ENCODE data around the gene PIEZO2. TPM values are rescaled to one million over a fixed set of nuclear protein-coding genes. Genes with fewer than 3 reads are reported as not detected.

Gene PIEZO2
- total and polyA plus RNA-seq, 10 donors = 0.42 to 13.0 (median 8.0) TPM

DNA sequence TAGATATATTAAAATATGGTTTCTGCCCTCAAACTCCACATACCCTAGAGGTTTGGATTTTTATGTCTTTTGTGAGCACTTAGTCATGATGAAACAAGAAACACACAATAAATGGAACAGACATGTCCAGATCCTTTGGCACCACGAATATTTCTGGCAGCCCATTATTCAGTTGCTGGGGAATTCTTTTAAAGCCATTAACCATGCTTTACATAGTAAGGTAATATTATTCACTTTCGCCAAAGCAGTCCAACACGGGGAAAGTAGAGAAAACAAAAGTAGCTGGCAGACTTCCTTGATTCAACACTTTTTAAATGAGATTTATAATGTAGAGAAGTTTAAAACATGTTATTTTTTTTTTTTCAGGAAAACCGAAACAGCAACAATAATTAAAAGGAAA lies 235.4 kb downstream of the PIEZO2 start:
- Histone ChIP-seq H3K9me3 (peaks cover 0 to 7% (median 0%) of the 10 kb centered on the region in 8 donors), H3K4me1 (no peaks in the 10 kb centered on the region), H3K27ac (no peak overlapping the region), H3K36me3 (no peaks in the 10 kb centered on the region), H3K4me3 (no peak overlapping the region), H3K27me3 (replicated peaks in 1 of 7) (no peaks in the 10 kb centered on the region)
- intact Hi-C loops (cut with DNase I; ENCODE audit: low total_unique reads) = no loop called here
- 73 to 86% (median 81%) methylated on average over 4 of the region's 4 CpGs for WGBS, 5 donors
- DNase-seq = no peak
- TF ChIP-seq POLR2AphosphoS5 (IDR thresholded peaks at IDR 0.05) (no peak), POLR2A (IDR thresholded peaks at IDR 0.05) (no peak)
- TF ChIP-seq, protein P1, sequence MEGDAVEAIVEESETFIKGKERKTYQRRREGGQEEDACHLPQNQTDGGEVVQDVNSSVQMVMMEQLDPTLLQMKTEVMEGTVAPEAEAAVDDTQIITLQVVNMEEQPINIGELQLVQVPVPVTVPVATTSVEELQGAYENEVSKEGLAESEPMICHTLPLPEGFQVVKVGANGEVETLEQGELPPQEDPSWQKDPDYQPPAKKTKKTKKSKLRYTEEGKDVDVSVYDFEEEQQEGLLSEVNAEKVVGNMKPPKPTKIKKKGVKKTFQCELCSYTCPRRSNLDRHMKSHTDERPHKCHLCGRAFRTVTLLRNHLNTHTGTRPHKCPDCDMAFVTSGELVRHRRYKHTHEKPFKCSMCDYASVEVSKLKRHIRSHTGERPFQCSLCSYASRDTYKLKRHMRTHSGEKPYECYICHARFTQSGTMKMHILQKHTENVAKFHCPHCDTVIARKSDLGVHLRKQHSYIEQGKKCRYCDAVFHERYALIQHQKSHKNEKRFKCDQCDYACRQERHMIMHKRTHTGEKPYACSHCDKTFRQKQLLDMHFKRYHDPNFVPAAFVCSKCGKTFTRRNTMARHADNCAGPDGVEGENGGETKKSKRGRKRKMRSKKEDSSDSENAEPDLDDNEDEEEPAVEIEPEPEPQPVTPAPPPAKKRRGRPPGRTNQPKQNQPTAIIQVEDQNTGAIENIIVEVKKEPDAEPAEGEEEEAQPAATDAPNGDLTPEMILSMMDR (IDR thresholded peaks at IDR 0.05 in 8 of 11, conservative IDR thresholded peaks at IDR 0.05 in 3 of 11) = no peak

DNA sequence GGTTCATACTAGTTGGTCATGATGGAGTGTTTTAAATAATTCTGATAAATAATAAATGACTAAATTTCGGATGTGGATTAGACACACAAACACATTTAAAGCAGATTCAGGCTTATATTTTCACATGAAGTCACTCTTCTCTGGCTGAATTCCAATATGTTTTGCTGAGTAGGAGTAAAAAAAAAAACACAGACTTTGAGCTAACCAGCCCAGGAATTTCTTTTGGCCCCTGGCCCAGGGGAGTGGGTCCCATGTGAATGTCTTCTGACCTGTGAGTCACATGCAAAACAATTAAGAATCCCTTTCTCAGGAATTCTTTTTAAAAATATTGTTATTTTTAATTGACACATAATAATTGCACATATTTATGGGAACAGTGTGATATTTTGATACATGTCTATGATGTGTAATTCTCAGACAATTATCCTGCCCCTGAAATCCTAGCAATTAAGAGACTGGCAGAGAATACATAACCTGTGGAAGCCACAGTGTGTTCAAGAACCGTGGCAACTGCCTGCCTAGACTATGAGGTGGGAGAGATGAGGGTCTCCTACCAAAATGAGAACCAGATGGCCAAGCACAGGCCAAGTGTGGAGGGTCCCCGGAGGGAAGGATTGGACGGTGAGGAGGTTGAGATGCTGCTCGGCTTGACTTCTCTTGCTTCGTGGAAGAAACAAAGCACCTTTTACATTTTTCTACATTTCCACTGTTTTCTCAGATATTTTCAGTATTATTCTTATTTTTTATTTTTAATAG lies 236.4 kb downstream of the PIEZO2 start:
- intact Hi-C loops (cut with DNase I; ENCODE audit: low total_unique reads) = no loop called here
- TF ChIP-seq POLR2AphosphoS5 (IDR thresholded peaks at IDR 0.05) = no peak
- no peak for TF ChIP-seq POLR2A (IDR thresholded peaks at IDR 0.05)
- TF ChIP-seq, protein P1 (IDR thresholded peaks at IDR 0.05 in 8 of 11, conservative IDR thresholded peaks at IDR 0.05 in 3 of 11) = no peak
- WGBS, 5 donors = 81 to 92% (median 85%) methylated on average over 6 of the region's 6 CpGs

DNA sequence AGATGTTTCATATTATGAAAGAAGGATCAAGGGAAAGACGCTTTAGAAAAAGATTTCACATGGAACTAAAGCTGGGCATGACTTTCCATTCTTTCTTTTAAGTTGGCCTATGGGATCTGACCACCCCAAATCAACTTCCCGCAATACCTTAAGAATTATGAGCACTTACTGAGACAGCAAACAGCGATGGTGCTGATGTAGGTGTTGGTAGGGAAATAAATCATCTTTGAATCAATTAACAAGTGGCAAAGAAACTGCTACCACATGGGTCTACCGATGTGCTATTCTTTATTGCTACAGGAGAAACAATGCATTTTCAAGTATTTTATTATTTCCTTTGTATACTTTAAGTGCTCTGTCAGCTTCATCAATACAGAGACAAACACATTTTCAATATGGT lies 239.6 kb downstream of the PIEZO2 start:
- intact Hi-C loops (cut with DNase I; ENCODE audit: low total_unique reads) = no loop called here
- whole genome bisulfite sequencing, 5 donors = 87 to 97% (median 93%) methylated on average over 4 of the region's 4 CpGs

More for the DNA sequence above, 236.4 kb downstream of the PIEZO2 start:
- DNase-seq = no peak
- peaks cover 0 to 7% (median 0%) of the 10 kb centered on the region in 8 donors for H3K9me3 ChIP-seq
- no peaks in the 10 kb centered on the region for H3K27me3 ChIP-seq (replicated peaks in 1 of 7)
- no peak overlapping the region for H3K4me3 ChIP-seq
- H3K36me3 ChIP-seq = no peaks in the 10 kb centered on the region
- H3K4me1 ChIP-seq = no peaks in the 10 kb centered on the region
- H3K27ac ChIP-seq = no peak overlapping the region

DNA sequence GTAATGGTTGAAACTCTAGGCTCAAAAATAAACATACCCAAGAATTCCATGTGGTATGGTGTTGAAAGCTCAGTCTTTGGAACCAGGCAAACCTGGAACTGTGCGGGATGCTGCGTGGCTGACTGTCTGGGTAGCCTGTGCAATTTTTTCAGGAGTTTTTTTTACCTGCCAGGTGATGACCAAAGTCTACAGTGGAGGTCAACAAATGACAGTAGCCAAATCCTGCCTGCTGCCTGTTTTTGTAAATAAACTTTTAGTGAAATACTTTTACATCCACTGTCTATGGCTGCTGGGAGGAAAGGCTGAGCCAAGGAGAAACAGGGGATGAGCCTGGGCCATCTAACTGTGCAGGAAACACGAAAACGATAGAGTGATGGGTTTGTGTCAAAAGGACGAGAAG lies 240.6 kb downstream of the PIEZO2 start:
- 76 to 91% (median 77%) methylated on average over 5 of the region's 5 CpGs for WGBS, 5 donors
- no peaks in the 10 kb centered on the region for H3K4me1 ChIP-seq
- no peaks in the 10 kb centered on the region for H3K36me3 ChIP-seq
- no peak for DNase-seq
- H3K9me3 ChIP-seq = no peaks in the 10 kb centered on the region
- H3K4me3 ChIP-seq = no peak overlapping the region
- no peaks in the 10 kb centered on the region for H3K27me3 ChIP-seq (replicated peaks in 1 of 7)
- intact Hi-C loops (cut with DNase I; ENCODE audit: low total_unique reads) = no loop called here
- H3K27ac ChIP-seq = no peak overlapping the region
- TF ChIP-seq, protein P1 (IDR thresholded peaks at IDR 0.05 in 8 of 11, conservative IDR thresholded peaks at IDR 0.05 in 3 of 11) = no peak
- TF ChIP-seq POLR2AphosphoS5 (IDR thresholded peaks at IDR 0.05) = no peak
- no peak for TF ChIP-seq POLR2A (IDR thresholded peaks at IDR 0.05)

More for the DNA sequence above, 239.6 kb downstream of the PIEZO2 start:
- no peaks in the 10 kb centered on the region for H3K36me3 ChIP-seq
- TF ChIP-seq, protein P1 (IDR thresholded peaks at IDR 0.05 in 8 of 11, conservative IDR thresholded peaks at IDR 0.05 in 3 of 11) = no peak
- TF ChIP-seq POLR2AphosphoS5 (IDR thresholded peaks at IDR 0.05) (no peak), POLR2A (IDR thresholded peaks at IDR 0.05) (no peak)
- H3K4me3 ChIP-seq = no peak overlapping the region
- no peaks in the 10 kb centered on the region for H3K4me1 ChIP-seq
- no peak for DNase-seq
- no peaks in the 10 kb centered on the region for H3K9me3 ChIP-seq
- H3K27me3 ChIP-seq (replicated peaks in 1 of 7) = no peaks in the 10 kb centered on the region
- no peak overlapping the region for H3K27ac ChIP-seq

Data from spleen (tissue), 11 donors.